GM18499 (cell line): ENCODE measurements around the gene NPHP1.
"Not testable (repeated sequence)": the region's sequence is repeated elsewhere in the genome, so short reads cannot be mapped to it uniquely, and the experiment has no call there.

Experiments
- ATAC-seq: cut with Tn5 transposase; IDR thresholded peaks from one replicate; pipeline ENCODE4 v1.9.1; 2021; ENCODE audit warnings: moderate number of reproducible peaks; ENCODE audit not compliant: insufficient read depth, unreplicated experiment

NPHP1 gene

GRCh38 chr2:110204408-110205385 is at the start of gene NPHP1:
Gene NPHP1, minus strand, starts transcription at chr2:110205013. Its CDS starts 45 bp downstream, at chr2:110204968.
- peak; percentile 80 for ATAC-seq

GRCh38 chr2:110248081-110248795 is 43.4 kb upstream of the NPHP1 start:
- not testable (repeated sequence) for ATAC-seq

- ATAC-seq, result not testable (repeated sequence)
Observed at GRCh38 chr2:110245488-110246435, 40.9 kb upstream of the NPHP1 start.

DNA sequence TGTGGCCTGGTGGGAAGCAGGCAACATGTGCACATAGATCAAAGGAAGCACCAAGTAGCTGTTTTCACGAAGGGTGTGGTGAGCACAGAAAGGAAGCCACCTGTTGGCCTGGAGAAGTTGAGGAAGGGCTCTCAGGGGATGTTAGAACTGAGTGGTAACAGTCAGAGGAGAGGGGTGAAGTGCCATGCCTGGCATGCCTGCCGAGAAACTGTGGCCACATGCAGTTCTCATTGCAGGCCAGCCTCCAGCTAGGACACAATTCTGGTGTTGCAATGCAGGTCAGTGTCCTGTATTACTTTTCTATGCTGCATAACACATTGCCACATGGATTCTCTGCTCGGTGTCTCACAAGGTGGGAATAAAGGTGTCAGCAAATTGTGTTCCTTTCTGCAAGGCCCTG is 38.5 kb upstream of the NPHP1 start:
- not testable (repeated sequence) for ATAC-seq

DNA sequence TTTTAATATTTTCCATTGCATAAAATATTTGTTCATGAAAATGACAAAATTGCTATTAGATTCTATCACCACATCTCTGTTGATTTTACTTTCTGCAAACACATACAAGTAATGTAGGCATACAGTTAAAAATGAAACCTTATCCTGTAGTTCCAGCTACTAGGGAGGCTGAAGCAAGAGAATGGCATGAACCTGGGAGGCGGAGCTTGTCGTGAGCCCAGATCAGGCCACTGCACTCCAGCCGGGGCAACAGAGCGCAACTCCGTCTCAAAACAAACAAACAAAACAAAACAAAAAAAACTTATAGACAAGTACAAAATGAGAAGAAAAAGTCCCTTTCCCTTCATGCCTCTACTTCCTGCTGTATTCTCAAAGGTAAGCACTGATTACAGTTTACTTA is 29.7 kb upstream of the NPHP1 start:
- ATAC-seq, result not testable (repeated sequence)

- not testable (repeated sequence) for ATAC-seq
Observed at GRCh38 chr2:110229886-110230285, 25.1 kb upstream of the NPHP1 start.

DNA sequence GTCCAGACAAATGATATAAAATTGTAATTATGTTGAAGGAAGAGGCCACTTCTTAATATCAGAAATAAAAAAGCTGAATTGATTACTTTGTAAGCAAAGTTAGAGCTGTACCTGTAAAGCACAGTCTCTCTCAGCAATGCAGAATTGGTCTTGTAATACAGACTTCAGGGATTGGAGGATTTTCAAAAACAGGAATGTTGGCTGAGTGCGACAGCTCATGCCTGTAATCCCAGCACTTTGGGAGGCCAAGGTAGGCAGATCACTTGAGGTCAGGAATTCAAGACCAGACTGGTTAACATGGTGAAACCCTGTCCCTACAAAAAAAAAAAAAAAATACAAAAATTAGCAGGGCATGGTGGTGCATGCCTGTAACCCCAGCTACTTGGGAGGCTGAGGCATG is 17.8 kb upstream of the NPHP1 start:
- ATAC-seq, result not testable (repeated sequence)

DNA sequence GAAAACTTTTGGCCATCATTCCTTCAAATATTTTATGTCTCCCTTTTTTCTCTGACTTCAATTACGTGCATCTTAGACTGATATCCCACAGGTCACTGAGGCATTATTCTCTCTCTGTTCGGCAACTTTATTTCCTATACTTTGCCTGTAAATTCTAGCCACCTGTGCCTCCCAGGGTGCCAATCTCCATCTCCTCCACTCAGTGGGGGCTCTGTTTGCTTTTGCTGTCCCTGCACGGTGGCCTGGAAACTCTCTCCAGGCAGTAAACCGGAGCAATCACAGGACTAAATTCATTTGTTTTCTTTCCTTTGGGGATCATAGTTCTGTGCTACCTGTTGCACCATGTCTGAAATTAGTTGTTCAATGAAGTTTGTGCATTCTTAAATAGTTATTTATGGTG is 17.1 kb upstream of the NPHP1 start:
- no peak for ATAC-seq

DNA sequence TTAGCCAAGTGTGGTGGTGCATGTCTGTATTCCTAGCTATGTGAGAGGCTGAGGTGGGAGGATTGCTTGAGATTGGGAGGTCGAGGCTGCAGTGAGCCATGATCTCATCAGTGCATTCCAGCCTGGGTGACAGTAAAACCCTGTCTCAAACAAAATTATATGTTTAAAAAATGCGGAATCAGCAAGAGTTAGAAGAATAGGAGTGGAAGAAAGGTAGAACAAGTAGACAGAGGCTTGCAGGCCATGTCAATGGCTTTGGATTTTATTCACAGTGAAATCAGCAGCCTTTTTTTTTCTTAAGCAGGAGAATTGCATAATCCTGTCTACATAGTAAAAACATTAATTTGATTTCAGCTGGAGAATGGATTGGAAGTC is 15.4 kb upstream of the NPHP1 start:
- no peak for ATAC-seq

DNA sequence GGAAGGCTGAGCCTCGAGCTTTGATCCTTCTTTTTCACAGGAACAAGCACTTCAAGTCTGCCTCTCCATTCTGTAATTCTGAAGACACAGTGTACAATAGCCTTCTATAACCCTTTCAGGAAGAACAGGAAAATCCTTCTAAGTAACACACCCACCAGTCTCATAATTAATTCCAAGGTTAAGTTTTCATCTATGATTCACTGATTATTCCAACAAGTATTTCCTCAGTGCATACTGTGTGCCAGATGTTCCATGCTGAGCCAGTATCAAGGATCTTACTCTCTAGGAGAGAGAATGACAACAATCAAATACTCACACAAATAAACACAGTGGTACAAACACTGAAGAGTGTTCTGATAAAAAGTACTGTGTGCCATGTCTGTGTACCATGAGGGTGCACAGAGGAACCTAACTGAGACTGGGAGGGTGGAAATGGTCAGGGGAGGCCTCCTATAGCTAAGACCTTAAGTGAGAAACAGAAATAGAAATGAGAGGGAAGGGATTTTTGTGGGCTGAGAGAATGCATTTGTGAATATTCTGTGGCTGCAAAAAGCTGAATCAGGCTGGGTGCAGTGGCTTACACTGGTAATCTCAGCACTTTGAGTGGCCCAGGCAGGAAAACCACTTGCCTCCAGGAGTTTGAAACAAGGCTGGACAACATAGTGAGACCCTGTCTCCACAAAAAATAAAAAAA is 14.8 kb upstream of the NPHP1 start:
- ATAC-seq, result no peak

- not testable (repeated sequence) for ATAC-seq
Observed at GRCh38 chr2:110218889-110219288, 14.1 kb upstream of the NPHP1 start.

DNA sequence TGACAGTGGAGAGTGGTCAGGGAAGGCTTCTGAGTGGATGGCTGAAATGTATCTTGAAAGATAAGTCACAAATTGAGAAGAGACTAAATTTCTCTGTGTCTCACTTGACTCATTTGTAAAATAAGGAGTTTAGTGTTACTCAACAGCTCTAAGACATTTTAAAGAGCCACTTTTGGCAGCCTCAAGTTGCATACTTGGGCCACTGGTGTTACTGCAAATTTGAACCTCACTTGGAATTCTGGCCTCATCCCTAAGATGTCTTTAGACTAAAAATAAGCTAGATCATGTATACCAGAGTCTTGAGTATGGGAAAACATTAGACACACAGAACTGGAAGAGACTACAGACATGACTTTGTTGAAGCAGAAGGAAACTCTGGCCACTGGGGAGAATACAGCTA is 12.0 kb upstream of the NPHP1 start:
- no peak for ATAC-seq

GRCh38 chr2:110216199-110216598 is 11.4 kb upstream of the NPHP1 start:
- no peak for ATAC-seq

DNA sequence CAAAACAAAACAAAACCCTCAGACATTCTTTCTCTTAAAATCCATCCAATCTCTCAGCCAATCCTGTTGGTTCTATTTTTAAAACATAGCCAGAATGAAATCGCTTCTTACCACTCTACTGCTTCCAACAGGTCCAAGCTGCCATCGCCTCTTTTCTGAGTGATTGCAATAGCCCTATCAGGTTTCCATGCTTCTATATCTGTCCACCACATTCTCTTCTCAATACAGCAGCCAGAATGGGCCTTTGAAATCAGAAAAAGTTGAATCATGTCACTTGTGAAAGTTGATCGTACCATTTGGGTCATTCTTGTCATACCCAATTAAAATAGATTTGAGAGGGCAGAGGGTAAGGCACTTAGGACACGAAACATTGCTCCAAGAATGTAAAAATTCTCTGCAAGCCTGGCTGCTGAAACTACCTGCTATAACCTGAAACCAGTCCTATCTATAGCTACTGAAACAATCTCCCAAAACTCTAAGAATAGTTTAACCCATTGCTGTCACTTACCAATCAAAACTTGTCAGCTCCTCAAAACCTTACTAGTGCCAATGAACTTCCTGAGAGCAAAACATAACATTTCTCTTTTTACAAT is 10.8 kb upstream of the NPHP1 start:
- ATAC-seq, result no peak

- no peak for ATAC-seq
Observed at GRCh38 chr2:110215091-110215490, 10.3 kb upstream of the NPHP1 start.

DNA sequence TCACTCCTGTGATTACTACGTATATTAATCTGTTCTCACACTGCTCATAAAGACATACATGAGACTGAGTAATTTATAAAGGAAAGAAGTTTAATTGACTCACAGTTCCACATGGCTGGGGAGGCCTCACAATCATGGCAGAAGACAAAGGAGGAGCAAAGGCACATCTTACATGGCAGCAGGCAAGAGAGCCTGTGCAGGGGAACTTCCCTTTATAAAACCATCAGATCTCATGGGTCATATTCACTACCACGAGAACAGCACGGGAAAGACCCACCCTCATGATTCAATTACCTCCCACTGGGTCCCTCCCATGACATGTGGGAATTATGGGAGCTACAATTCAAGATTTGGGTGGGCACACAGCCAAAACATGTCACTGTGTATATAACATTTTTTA is 8.7 kb upstream of the NPHP1 start:
- ATAC-seq, result not testable (repeated sequence)

DNA sequence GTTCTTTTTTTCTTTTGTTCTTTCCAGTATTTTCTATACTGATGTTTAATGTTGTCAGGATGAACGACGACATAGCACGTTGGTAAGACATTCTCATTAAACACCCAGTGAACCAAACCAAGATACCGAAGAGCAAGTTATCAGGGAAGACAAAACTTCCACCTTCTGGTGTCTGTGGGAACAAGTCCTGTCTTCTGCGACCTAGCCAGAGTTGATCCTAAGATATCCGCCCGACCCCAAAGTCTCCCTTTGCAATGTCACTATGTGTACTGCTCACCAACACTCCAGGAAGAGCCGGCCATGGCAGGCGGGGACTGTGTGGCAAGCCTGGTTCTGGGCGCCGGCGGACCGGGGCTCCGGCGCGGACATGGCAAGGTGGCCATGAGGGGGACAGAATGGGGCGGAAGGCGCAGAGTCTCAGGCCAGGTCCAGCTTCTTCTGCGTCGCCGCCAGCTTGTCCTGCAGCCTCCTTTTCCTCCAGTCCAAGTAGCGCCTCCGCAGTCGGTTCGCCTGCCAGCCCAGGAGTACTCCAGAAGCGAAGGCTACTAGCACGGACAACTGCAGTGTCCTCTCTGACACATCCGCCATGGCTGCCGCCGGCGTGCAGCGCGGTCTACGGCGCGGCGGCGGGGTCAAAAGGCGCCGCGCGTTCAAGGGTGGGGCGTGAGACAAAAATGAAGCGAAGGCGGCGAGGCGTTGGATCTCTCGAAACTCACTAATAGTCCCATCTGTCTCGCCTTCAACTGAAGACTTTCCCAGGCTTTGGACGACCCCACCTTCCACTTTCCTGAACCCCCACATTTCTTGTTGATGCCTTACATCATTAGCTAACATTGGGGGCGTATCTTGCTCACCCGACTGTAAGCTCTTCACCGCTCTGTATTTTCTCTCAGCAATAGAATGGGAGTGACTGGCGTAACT is 7.4 kb upstream of the NPHP1 start, which contains the start of gene MTLN:
Gene MTLN, minus strand, starts transcription at position 610 of the 921 bp plus-strand sequence. Its CDS starts 22 bp downstream, at position 588.
- ATAC-seq, result peak; percentile 49
